HCT116 (cell line): ENCODE measurements around the gene SUPT3H. TPM values are rescaled to one million over a fixed set of nuclear protein-coding genes. Genes with fewer than 3 reads are reported as not detected.

ENCODE experiments used
- ATAC-seq: fragments of 200-7000 bp; cut with Tn5 transposase; 2 replicates; pipeline ENCODE4 v1.9.1; 2020; ENCODE audit warnings: mild to moderate bottlenecking, moderate library complexity
- BruUV-seq: library from RNA; stranded (reverse); fragments of 400-500 nt; replicated peaks from 2 replicates; lab custom pipeline; 2021; lab: Mats Ljungman, UMichigan
- CTCF ChIA-PET: fragments of 300-600 bp; sonication (Branson Sonifier 250); formaldehyde crosslinking; loops from one replicate; lab custom pipeline; 2021; ENCODE audit warnings: antibody characterized with exemption; lab: Charles Lee
- POLR2A ChIA-PET: fragments of 300-600, 350-600 bp; sonication (Branson Sonifier 250); formaldehyde crosslinking; loops from one replicate; lab custom pipeline; 2021; ENCODE audit warnings: antibody characterized with exemption; lab: Charles Lee
- RAD21 ChIA-PET, 2 experiments: fragments of 300-600 bp; sonication (Branson Sonifier 250); formaldehyde crosslinking; loops; one replicate each; lab custom pipeline; 2023; ENCODE audit warnings: low total read pairs in 2 of 2; ENCODE audit not compliant: uncharacterized antibody in 2 of 2, unreplicated experiment in 2 of 2, low non-redundant PET in 1 of 2; lab: Charles Lee
- DNase-seq: peaks from one replicate; pipeline ENCODE4 v3.0.0-alpha.2; 2010; ENCODE audit warnings: low read depth, low spot score
- H2AFZ ChIP-seq: fragments of 200-600 bp; shearing (Covaris generic), sonication (generic); 2 replicates; pipeline ENCODE4 v1.6.1; 2017; ENCODE audit warnings: low read depth, mixed run types, mixed read lengths, antibody characterized with exemption, low read length; ENCODE audit not compliant: poor library complexity, severe bottlenecking
- H3K27ac ChIP-seq: 2 replicates; pipeline ENCODE4 v1.5.1; 2012; ENCODE audit warnings: low read depth, low read length
- H3K27me3 ChIP-seq: fragments of 200-600 bp; sonication (generic); 2 replicates; pipeline ENCODE4 v1.6.1; 2016; ENCODE audit warnings: mixed run types, low read length, mixed read lengths; ENCODE audit not compliant: insufficient read depth
- H3K36me3 ChIP-seq, 2 experiments: fragments of 200-500 bp in 1 of 2; fragments of 200-600 bp in 1 of 2; sonication (Bioruptor generic) in 1 of 2; sonication (generic) in 1 of 2; 2 replicates each; pipeline versions ENCODE4 v1.5.1 to v1.6.1; 2014 to 2016; ENCODE audit warnings: low read length in 2 of 2, inconsistent platforms in 1 of 2, mixed read lengths in 1 of 2, mixed run types in 1 of 2; ENCODE audit not compliant: insufficient read depth in 2 of 2, control insufficient read depth in 1 of 2
- H3K4me1 ChIP-seq, 2 experiments: fragments of 200-600 bp in 1 of 2; sonication (generic) in 1 of 2; 2 replicates each; pipeline versions ENCODE4 v1.5.1 to v1.6.1; 2012 to 2017; ENCODE audit warnings: low read length in 2 of 2, inconsistent platforms in 1 of 2, mild to moderate bottlenecking in 1 of 2, mixed read lengths in 1 of 2, mixed run types in 1 of 2, moderate library complexity in 1 of 2; ENCODE audit not compliant: insufficient read depth in 2 of 2, control insufficient read depth in 1 of 2
- H3K4me2 ChIP-seq: fragments of 200-600 bp; sonication (generic); 2 replicates; pipeline ENCODE4 v1.6.1; 2017; ENCODE audit warnings: mixed run types, low read length, mixed read lengths
- H3K4me3 ChIP-seq, 2 experiments: fragments of 200-600 bp in 1 of 2; sonication (generic) in 1 of 2; replicated peaks in 1 of 2; 2 replicates each; pipeline ENCODE4 v1.5.1; 2011 to 2016; ENCODE audit warnings: low read length in 2 of 2, control low read depth in 1 of 2, low read depth in 1 of 2, mild to moderate bottlenecking in 1 of 2, mixed read lengths in 1 of 2, mixed run types in 1 of 2
- H3K79me2 ChIP-seq: fragments of 200-600 bp; sonication (generic); 2 replicates; pipeline ENCODE4 v1.6.1; 2017; ENCODE audit warnings: mild to moderate bottlenecking, mixed run types, low read length, moderate library complexity, mixed read lengths; ENCODE audit not compliant: insufficient read depth
- H3K9ac ChIP-seq: fragments of 200-600 bp; sonication (generic); 2 replicates; pipeline ENCODE4 v1.6.1; 2016; ENCODE audit warnings: low read length, mixed read lengths
- H3K9me2 ChIP-seq: fragments of 200-600 bp; sonication (generic), shearing (Covaris generic); 2 replicates; pipeline ENCODE4 v1.6.1; 2017; ENCODE audit warnings: mixed run types, mild to moderate bottlenecking, moderate library complexity; ENCODE audit not compliant: insufficient read depth
- H3K9me3 ChIP-seq, 2 experiments: fragments of 200-500 bp in 1 of 2; fragments of 200-600 bp in 1 of 2; sonication (Bioruptor generic) in 1 of 2; sonication (generic) in 1 of 2; 2 replicates each; pipeline ENCODE4 v1.6.1; 2014 to 2017; ENCODE audit warnings: low read length in 2 of 2, mixed read lengths in 2 of 2, inconsistent platforms in 1 of 2, low read depth in 1 of 2, mild to moderate bottlenecking in 1 of 2, mixed run types in 1 of 2, moderate library complexity in 1 of 2; ENCODE audit not compliant: control insufficient read depth in 1 of 2, insufficient read depth in 1 of 2
- H4K20me1 ChIP-seq: fragments of 200-600 bp; sonication (generic), shearing (Covaris generic); 2 replicates; pipeline ENCODE4 v1.6.1; 2017; ENCODE audit warnings: mixed run types, mild to moderate bottlenecking, moderate library complexity; ENCODE audit not compliant: insufficient read depth
- CBX3 ChIP-seq: IDR thresholded peaks from 2 replicates; pipeline ENCODE4 v1.6.1; 2012; ENCODE audit warnings: low read depth
- CEBPB ChIP-seq: IDR thresholded peaks from 2 replicates; pipeline ENCODE4 v1.6.1; 2012; ENCODE audit warnings: low read depth
- CTCF ChIP-seq, 3 experiments: fragments of 200-600 bp in 1 of 3; sonication (generic) in 1 of 3; IDR thresholded peaks in 2 of 3; conservative IDR thresholded peaks in 1 of 3; 2 replicates each; pipeline ENCODE4 v1.5.1; 2012 to 2017; ENCODE audit warnings: low read depth in 2 of 3, low read length in 2 of 3, antibody characterized with exemption in 1 of 3, borderline replicate concordance in 1 of 3, control low read depth in 1 of 3, mild to moderate bottlenecking in 1 of 3, mixed read lengths in 1 of 3, mixed run types in 1 of 3, moderate library complexity in 1 of 3; ENCODE audit not compliant: insufficient read depth in 1 of 3
- EGR1 ChIP-seq: IDR thresholded peaks from 2 replicates; pipeline ENCODE4 v1.6.1; 2012; ENCODE audit warnings: low read depth
- ELF1 ChIP-seq: IDR thresholded peaks from 2 replicates; pipeline ENCODE4 v1.6.1; 2012; ENCODE audit warnings: low read depth, borderline replicate concordance
- EZH2 ChIP-seq: fragments of 200-600 bp; sonication (generic); IDR thresholded peaks from 2 replicates; pipeline ENCODE4 v1.6.1; 2017; ENCODE audit warnings: antibody characterized with exemption, mixed run types
- FOSL1 ChIP-seq: IDR thresholded peaks from 2 replicates; pipeline ENCODE4 v1.6.1; 2012; ENCODE audit warnings: low read depth
- JUND ChIP-seq: IDR thresholded peaks from 2 replicates; pipeline ENCODE4 v1.6.1; 2012
- POLR2A ChIP-seq: IDR thresholded peaks from 2 replicates; pipeline ENCODE4 v1.7.0; 2011; ENCODE audit warnings: borderline replicate concordance; ENCODE audit not compliant: insufficient read depth, insufficient read length; ENCODE audit errors: extremely low read depth
- SIN3A ChIP-seq: IDR thresholded peaks from 2 replicates; pipeline ENCODE4 v1.6.1; 2012; ENCODE audit warnings: low read depth
- SRF ChIP-seq: IDR thresholded peaks from 2 replicates; pipeline ENCODE4 v1.6.1; 2012; ENCODE audit warnings: low read depth
- TCF7L2 ChIP-seq: IDR thresholded peaks from 2 replicates; pipeline ENCODE4 v1.7.0; 2011; ENCODE audit warnings: borderline replicate concordance, inconsistent platforms; ENCODE audit not compliant: insufficient read depth, insufficient read length; ENCODE audit errors: extremely low read depth
- YY1 ChIP-seq: IDR thresholded peaks from 2 replicates; pipeline ENCODE4 v1.6.1; 2011; ENCODE audit warnings: low read length, low read depth, moderate library complexity, mild to moderate bottlenecking; ENCODE audit not compliant: insufficient replicate concordance; ENCODE audit errors: extremely low read depth
- ZBTB33 ChIP-seq: IDR thresholded peaks from 2 replicates; pipeline ENCODE4 v1.6.1; 2011; ENCODE audit warnings: mild to moderate bottlenecking, low read length, moderate library complexity; ENCODE audit not compliant: insufficient replicate concordance; ENCODE audit errors: extremely low read depth
- ZFX ChIP-seq: fragments of 450-650 bp; IDR thresholded peaks from 2 replicates; pipeline ENCODE4 v1.6.1; 2017
- ZNF274 ChIP-seq: fragments of 200-500 bp; sonication (Bioruptor generic); IDR thresholded peaks from 2 replicates; pipeline ENCODE4 v1.6.1; 2014; ENCODE audit warnings: mild to moderate bottlenecking, low read depth, low read length, inconsistent platforms
- intact Hi-C: fragments of 100-400 bp; cut with micrococcal nuclease; formaldehyde crosslinking; loops from 2 replicates; pipeline ENCODE4 v1.10.0; 2022
- total RNA-seq: library from RNA; stranded (reverse); gene quantifications from one replicate; pipeline ENCODE4 v1.2.1, GENCODE V29; 2021; ENCODE audit not compliant: unreplicated experiment

SUPT3H gene
- total RNA-seq, 1 experiment from 2014 or later: 7.4 TPM

- Histone ChIP-seq H3K36me3 (no peaks in the 10 kb centered on the region), H3K4me3 (no peak overlapping the region), H3K9ac (no peak overlapping the region), H3K9me3 (no peaks in the 10 kb centered on the region), H3K4me1 (no peaks in the 10 kb centered on the region), H3K4me2 (no peak overlapping the region), H3K27me3 (no peaks in the 10 kb centered on the region; the same call in 1 of the 2 replicates), H4K20me1 (no peaks in the 10 kb centered on the region), H3K9me2 (no peaks in the 10 kb centered on the region), H2AFZ (no peak overlapping the region), H3K79me2 (no peaks in the 10 kb centered on the region), H3K27ac (no peak overlapping the region)
- DNase-seq: no peak
- intact Hi-C loops: no loop called here
- ATAC-seq: no peak
- TF ChIP-seq JUND (no peak), YY1 (no peak), SIN3A (no peak), ZFX (no peak), EGR1 (no peak), ZNF274 (no peak), CBX3 (no peak), POLR2A (no peak), EZH2 (no peak), CEBPB (no peak), ELF1 (no peak), FOSL1 (no peak), CTCF (IDR thresholded peaks at IDR 0.05 in 2 of 3, conservative IDR thresholded peaks at IDR 0.05 in 1 of 3; ENCODE audit: borderline replicate concordance in 1 of 3, insufficient read depth in 1 of 3, low read depth in 2 of 3, low read length in 2 of 3) (no peak), ZBTB33 (no peak), SRF (no peak), TCF7L2 (no peak)
- ChIA-PET CTCF (no interaction called here), RAD21 (no interaction called here), POLR2A (no interaction called here)
- BruUV-seq: no TSS peak
Measured at GRCh38 chr6:45398075-45398813, 20.5 kb upstream of the SUPT3H start.
